ENCODE data around the gene KTI12. TPM values are rescaled to one million over a fixed set of nuclear protein-coding genes. Genes with fewer than 3 reads are reported as not detected.
A peak's percentile ranks its signal among the peaks of the same experiment; 100 is the strongest.
"Not testable (repeated sequence)": the region's sequence is repeated elsewhere in the genome, so short reads cannot be mapped to it uniquely, and the experiment has no call there.

KTI12 gene
- polyA plus RNA-seq (2013, experiment 1 of 2) = 9.4 TPM
- 9.2 TPM for polyA plus RNA-seq (2013, experiment 2 of 2)

GRCh38 chr1:52033190-52034049 is at the start of gene KTI12:
Gene KTI12, minus strand, starts transcription at chr1:52033810. Its CDS starts 49 bp downstream, at chr1:52033761.
- Histone ChIP-seq H2BK120ac (ENCODE audit: low read depth, low read length) (no peak within 1 kb of the TSS), H3K27ac (ENCODE audit: low read depth, low read length) (peak within 1 kb of the TSS; percentile 8), H3K9ac (ENCODE audit: low read length) (peak within 1 kb of the TSS; percentile 97), H3K79me2 (ENCODE audit: control insufficient read depth, insufficient read depth, low read length) (peaks cover 10% of the 10 kb centered on the region), H4K5ac (ENCODE audit: low read length) (no peak within 1 kb of the TSS), H3K4me2 (ENCODE audit: low read length) (peak within 1 kb of the TSS; percentile 14), H3K4me3 (ENCODE audit: low read length) (peak within 1 kb of the TSS; percentile 98), H2AK5ac (ENCODE audit: low read length) (no peak within 1 kb of the TSS), H3K4me1 (ENCODE audit: control insufficient read depth, low read depth, low read length) (no peaks in the 10 kb centered on the region), H3K4ac (ENCODE audit: low read depth, low read length) (no peak within 1 kb of the TSS), H3K27me3 (ENCODE audit: insufficient read depth, low read length, poor library complexity) (no peaks in the 10 kb centered on the region), H2BK15ac (replicated peaks; ENCODE audit: low read depth) (no peak within 1 kb of the TSS), H2BK5ac (ENCODE audit: low read length) (peak within 1 kb of the TSS; percentile 36), H3K79me1 (ENCODE audit: low read length) (peaks cover 7% of the 10 kb centered on the region), H3K56ac (ENCODE audit: low read length) (peak within 1 kb of the TSS; percentile 100), H3K23ac (ENCODE audit: low read length) (peak within 1 kb of the TSS; percentile 92), H3K18ac (ENCODE audit: low read length) (no peak within 1 kb of the TSS), H3K36me3 (ENCODE audit: control insufficient read depth, insufficient read depth, low read length) (no peaks in the 10 kb centered on the region), H4K8ac (ENCODE audit: low read depth, low read length) (no peak within 1 kb of the TSS)
- peak; percentile 96 for DNase-seq
- WGBS (ENCODE audit: extremely low coverage, insufficient coverage, low lambda C conversion rate) = no CpG with 5 or more reads among the region's 78 CpGs

GRCh38 chr1:52080014-52080415 is 46.4 kb upstream of the KTI12 start:
- no peaks in the 10 kb centered on the region for H3K36me3 ChIP-seq (ENCODE audit: control insufficient read depth, insufficient read depth, low read length)
- no peak overlapping the region for H4K5ac ChIP-seq (ENCODE audit: low read length)
- H3K23ac ChIP-seq (ENCODE audit: low read length) = no peak overlapping the region
- no peak overlapping the region for H2BK15ac ChIP-seq (replicated peaks; ENCODE audit: low read depth)
- no peak for DNase-seq
- H2BK5ac ChIP-seq (ENCODE audit: low read length) = no peak overlapping the region
- H3K79me1 ChIP-seq (ENCODE audit: low read length) = no peaks in the 10 kb centered on the region
- H3K4me1 ChIP-seq (ENCODE audit: control insufficient read depth, low read depth, low read length) = no peaks in the 10 kb centered on the region
- H3K27ac ChIP-seq (ENCODE audit: low read depth, low read length) = no peak overlapping the region
- no peak overlapping the region for H3K9ac ChIP-seq (ENCODE audit: low read length)
- H3K27me3 ChIP-seq (ENCODE audit: insufficient read depth, low read length, poor library complexity) = no peaks in the 10 kb centered on the region
- no peak overlapping the region for H3K18ac ChIP-seq (ENCODE audit: low read length)
- no peak overlapping the region for H2BK120ac ChIP-seq (ENCODE audit: low read depth, low read length)
- no peak overlapping the region for H3K4ac ChIP-seq (ENCODE audit: low read depth, low read length)
- no peak overlapping the region for H3K4me2 ChIP-seq (ENCODE audit: low read length)
- no peak overlapping the region for H3K4me3 ChIP-seq (ENCODE audit: low read length)
- no peak overlapping the region for H4K8ac ChIP-seq (ENCODE audit: low read depth, low read length)
- WGBS (ENCODE audit: extremely low coverage, insufficient coverage, low lambda C conversion rate) = no CpG with 5 or more reads among the region's 3 CpGs
- H3K56ac ChIP-seq (ENCODE audit: low read length) = no peak overlapping the region
- H3K79me2 ChIP-seq (ENCODE audit: control insufficient read depth, insufficient read depth, low read length) = no peaks in the 10 kb centered on the region
- H2AK5ac ChIP-seq (ENCODE audit: low read length) = no peak overlapping the region

GRCh38 chr1:52077277-52077676 is 43.7 kb upstream of the KTI12 start:
- H2BK15ac ChIP-seq (replicated peaks; ENCODE audit: low read depth); H3K36me3 ChIP-seq (ENCODE audit: control insufficient read depth, insufficient read depth, low read length); H3K9ac ChIP-seq (ENCODE audit: low read length); H3K18ac ChIP-seq (ENCODE audit: low read length); H3K27me3 ChIP-seq (ENCODE audit: insufficient read depth, low read length, poor library complexity); H3K23ac ChIP-seq (ENCODE audit: low read length); H3K79me1 ChIP-seq (ENCODE audit: low read length); DNase-seq; H2BK5ac ChIP-seq (ENCODE audit: low read length); H3K4me3 ChIP-seq (ENCODE audit: low read length); H2BK120ac ChIP-seq (ENCODE audit: low read depth, low read length); H4K8ac ChIP-seq (ENCODE audit: low read depth, low read length); H3K4me2 ChIP-seq (ENCODE audit: low read length); H2AK5ac ChIP-seq (ENCODE audit: low read length); H3K56ac ChIP-seq (ENCODE audit: low read length); H3K79me2 ChIP-seq (ENCODE audit: control insufficient read depth, insufficient read depth, low read length); H4K5ac ChIP-seq (ENCODE audit: low read length); H3K4ac ChIP-seq (ENCODE audit: low read depth, low read length); H3K27ac ChIP-seq (ENCODE audit: low read depth, low read length); H3K4me1 ChIP-seq (ENCODE audit: control insufficient read depth, low read depth, low read length): not testable (repeated sequence)
- no CpG with 5 or more reads among the region's 6 CpGs for WGBS (ENCODE audit: extremely low coverage, insufficient coverage, low lambda C conversion rate)

GRCh38 chr1:52072291-52072690 is 38.7 kb upstream of the KTI12 start:
- Histone ChIP-seq H3K4ac (ENCODE audit: low read depth, low read length) (no peak overlapping the region), H2BK15ac (replicated peaks; ENCODE audit: low read depth) (no peak overlapping the region), H4K8ac (ENCODE audit: low read depth, low read length) (no peak overlapping the region), H3K36me3 (ENCODE audit: control insufficient read depth, insufficient read depth, low read length) (peaks cover 4% of the 10 kb centered on the region), H4K5ac (ENCODE audit: low read length) (no peak overlapping the region), H3K79me1 (ENCODE audit: low read length) (peaks cover 6% of the 10 kb centered on the region), H3K27ac (ENCODE audit: low read depth, low read length) (no peak overlapping the region), H3K18ac (ENCODE audit: low read length) (no peak overlapping the region), H2BK5ac (ENCODE audit: low read length) (no peak overlapping the region), H3K4me1 (ENCODE audit: control insufficient read depth, low read depth, low read length) (no peaks in the 10 kb centered on the region), H2BK120ac (ENCODE audit: low read depth, low read length) (no peak overlapping the region), H2AK5ac (ENCODE audit: low read length) (no peak overlapping the region), H3K27me3 (ENCODE audit: insufficient read depth, low read length, poor library complexity) (no peaks in the 10 kb centered on the region), H3K79me2 (ENCODE audit: control insufficient read depth, insufficient read depth, low read length) (no peaks in the 10 kb centered on the region), H3K23ac (ENCODE audit: low read length) (no peak overlapping the region), H3K4me2 (ENCODE audit: low read length) (no peak overlapping the region), H3K9ac (ENCODE audit: low read length) (no peak overlapping the region), H3K56ac (ENCODE audit: low read length) (no peak overlapping the region), H3K4me3 (ENCODE audit: low read length) (no peak overlapping the region)
- no peak for DNase-seq
- no CpG with 5 or more reads among the region's 6 CpGs for WGBS (ENCODE audit: extremely low coverage, insufficient coverage, low lambda C conversion rate)

GRCh38 chr1:52070704-52071103 is 37.1 kb upstream of the KTI12 start:
- Histone ChIP-seq H3K9ac (ENCODE audit: low read length) (no peak overlapping the region), H4K5ac (ENCODE audit: low read length) (no peak overlapping the region), H3K79me2 (ENCODE audit: control insufficient read depth, insufficient read depth, low read length) (no peaks in the 10 kb centered on the region), H3K18ac (ENCODE audit: low read length) (no peak overlapping the region), H2BK15ac (replicated peaks; ENCODE audit: low read depth) (no peak overlapping the region), H3K36me3 (ENCODE audit: control insufficient read depth, insufficient read depth, low read length) (peaks cover 4% of the 10 kb centered on the region), H3K23ac (ENCODE audit: low read length) (no peak overlapping the region), H3K4me1 (ENCODE audit: control insufficient read depth, low read depth, low read length) (no peaks in the 10 kb centered on the region), H2BK5ac (ENCODE audit: low read length) (no peak overlapping the region), H3K4me2 (ENCODE audit: low read length) (no peak overlapping the region), H3K56ac (ENCODE audit: low read length) (no peak overlapping the region), H3K4ac (ENCODE audit: low read depth, low read length) (no peak overlapping the region), H3K27ac (ENCODE audit: low read depth, low read length) (no peak overlapping the region), H3K4me3 (ENCODE audit: low read length) (no peak overlapping the region), H3K27me3 (ENCODE audit: insufficient read depth, low read length, poor library complexity) (no peaks in the 10 kb centered on the region), H4K8ac (ENCODE audit: low read depth, low read length) (no peak overlapping the region), H2AK5ac (ENCODE audit: low read length) (no peak overlapping the region), H3K79me1 (ENCODE audit: low read length) (peaks cover 6% of the 10 kb centered on the region), H2BK120ac (ENCODE audit: low read depth, low read length) (no peak overlapping the region)
- no peak for DNase-seq
- no CpG with 5 or more reads among the region's 4 CpGs for WGBS (ENCODE audit: extremely low coverage, insufficient coverage, low lambda C conversion rate)
